GM19468 (cell line): ENCODE measurements around the gene C22orf39.

ENCODE experiments used
- ATAC-seq: cut with Tn5 transposase; IDR thresholded peaks from one replicate; pipeline ENCODE4 v1.9.1; 2021; ENCODE audit warnings: mild to moderate bottlenecking, moderate library complexity, moderate number of reproducible peaks; ENCODE audit not compliant: unreplicated experiment; ENCODE audit errors: extremely low read depth

C22orf39 gene

DNA sequence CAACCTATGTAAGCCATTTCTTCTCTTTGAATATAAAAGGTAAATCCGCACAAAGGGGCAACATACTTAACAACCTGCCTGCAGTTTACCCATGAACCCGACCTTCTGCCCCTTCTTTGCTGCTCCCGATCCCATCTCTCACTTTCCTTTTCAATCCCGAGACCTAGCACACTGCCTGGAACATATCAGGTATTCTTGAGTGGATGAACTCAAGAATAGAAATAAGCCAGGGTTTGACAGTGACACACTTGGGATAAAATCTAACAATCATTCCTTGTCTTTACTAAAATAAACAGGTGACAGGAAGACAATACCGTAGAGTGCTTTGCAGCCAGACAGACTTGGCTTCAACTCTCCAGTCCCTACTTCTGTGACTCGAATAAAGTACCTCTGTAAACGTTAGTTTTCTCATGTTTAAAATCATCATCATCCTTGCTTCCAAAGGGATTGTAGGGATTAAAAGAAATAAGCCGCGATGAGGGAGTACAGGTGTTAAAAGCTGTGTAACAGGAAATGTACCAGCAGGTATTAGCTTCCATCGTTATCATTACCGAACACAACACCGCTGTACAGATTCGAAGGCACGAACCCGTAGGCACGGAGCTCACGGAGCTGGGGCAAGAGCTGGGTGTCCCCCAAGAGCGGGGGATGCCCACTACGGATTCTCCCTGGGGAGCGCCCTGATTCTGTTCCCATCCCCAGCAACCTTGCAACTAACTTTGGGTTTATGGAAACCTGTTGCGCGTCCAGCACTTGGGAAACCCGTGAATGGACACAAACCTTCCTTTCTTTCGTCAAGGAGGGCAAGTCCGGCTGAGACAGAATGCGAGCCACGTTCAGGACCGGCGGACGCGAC, 30.8 kb upstream of the C22orf39 start:
- no peak for ATAC-seq

DNA sequence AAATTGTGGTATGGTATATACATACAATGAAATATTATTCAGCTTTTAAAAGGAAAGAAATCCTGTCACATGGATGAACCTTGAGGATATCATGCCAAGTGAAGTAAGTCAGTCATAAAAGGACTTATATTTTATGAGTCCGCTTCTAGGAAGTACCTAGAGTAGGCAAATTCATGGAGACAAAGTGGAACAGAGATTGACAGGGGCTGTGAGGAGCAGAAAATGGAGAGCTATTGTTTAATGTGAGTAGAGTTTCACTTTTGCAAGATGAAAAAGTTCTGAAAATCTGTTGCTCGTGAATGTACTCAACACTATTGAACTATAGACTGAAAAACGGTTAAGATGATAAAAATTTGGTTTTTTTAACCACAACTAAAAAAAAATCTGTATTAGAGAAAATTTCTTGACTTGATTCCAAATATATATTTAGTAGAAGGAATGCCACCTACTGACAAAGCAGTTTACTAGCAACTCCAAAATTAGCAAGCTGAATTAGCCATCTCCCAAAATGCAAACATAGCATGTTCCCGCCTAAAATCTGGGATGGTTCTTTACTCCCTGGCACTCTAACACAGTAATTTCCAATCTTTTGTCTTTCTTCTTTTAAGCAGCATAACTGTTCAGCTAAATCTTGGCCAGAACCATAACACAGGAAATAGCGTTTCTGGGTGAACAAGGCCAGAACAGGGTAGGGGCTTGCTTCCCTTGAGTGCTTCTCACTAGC, 30.0 kb upstream of the C22orf39 start:
- ATAC-seq, result no peak

GRCh38 chr22:19476023-19476422, 28.5 kb upstream of the C22orf39 start:
- no peak for ATAC-seq

GRCh38 chr22:19473578-19473977, 26.1 kb upstream of the C22orf39 start:
- no peak for ATAC-seq

DNA sequence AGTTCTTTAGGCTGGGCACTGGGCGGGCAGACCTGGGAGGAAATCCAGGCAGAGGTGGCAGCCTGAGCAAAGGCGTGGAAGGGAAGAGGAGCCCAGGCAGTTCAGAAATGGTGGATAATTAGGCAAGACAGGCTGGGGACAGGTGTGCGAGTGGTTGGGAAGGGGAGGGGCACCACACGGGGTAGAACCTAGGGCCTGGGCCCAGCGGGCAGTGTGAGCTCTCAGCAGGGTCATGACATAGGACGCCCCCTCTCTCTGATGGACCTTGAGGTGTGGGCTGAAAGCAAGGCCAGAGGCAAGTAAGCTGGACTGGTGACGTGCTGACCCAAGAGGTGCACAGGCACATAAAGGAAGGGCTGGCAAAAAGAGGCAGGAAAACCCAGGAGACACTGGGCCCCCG, 24.7 kb upstream of the C22orf39 start:
- ATAC-seq, result no peak

DNA sequence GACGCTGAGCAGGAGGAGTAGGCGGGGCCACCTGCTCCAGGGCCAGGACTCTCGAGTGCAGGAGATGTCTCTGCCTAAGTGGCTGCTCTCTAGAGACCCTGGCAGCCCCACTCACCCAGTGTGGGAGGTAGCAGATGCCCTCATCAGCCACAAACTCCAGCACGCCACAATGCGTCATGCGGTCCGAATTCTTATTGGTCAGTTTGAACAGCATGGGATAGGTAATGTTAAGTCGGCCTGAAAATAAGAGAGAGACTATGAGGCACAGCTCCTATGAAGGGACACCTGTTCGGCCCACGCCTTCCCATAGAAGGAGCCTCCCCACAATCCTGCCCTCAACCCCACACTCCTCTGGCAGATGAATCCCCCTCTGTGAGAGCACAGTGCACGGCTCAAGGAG, 24.1 kb upstream of the C22orf39 start:
- ATAC-seq, result no peak

GRCh38 chr22:19470010-19470409, 22.5 kb upstream of the C22orf39 start:
- no peak for ATAC-seq

DNA sequence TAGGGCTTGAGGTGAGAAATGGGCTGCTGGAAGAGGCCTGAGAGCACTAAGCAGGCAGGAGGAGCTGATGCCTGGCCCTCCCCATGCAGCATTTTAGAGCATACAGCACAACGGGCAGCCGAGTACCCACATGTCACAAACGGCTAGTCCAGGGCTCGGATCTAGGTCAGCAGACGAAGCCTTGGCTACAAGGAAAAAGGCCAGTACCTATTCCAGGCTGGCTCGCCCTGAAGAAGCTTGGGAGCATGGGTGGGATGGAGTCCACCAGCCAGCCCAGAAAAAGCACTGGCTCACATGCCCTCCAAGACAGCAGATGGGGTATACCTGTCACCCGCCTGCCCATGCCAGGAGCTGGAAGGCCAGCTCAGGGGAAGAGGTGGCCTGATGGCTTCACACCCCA, 21.9 kb upstream of the C22orf39 start:
- no peak for ATAC-seq

DNA sequence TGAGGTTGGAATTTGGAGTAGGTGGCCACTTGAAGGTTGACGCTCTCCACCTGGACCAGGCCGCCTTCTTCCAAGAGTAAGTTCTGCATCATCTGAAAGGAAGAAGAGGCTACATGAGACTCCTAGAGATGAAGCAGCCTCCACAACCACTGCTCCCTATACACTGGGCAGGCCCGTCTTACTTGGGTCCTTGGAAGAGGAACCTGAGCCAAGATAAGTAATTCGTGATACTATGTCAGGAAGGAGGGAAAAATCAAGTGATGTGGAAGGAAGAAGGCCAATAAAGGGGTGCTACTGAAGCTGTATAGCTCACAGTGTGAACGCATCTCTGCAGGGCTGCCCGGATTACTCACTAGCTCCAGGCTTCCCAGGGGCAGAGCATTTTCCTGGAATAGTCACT, 20.4 kb upstream of the C22orf39 start:
- no peak for ATAC-seq

DNA sequence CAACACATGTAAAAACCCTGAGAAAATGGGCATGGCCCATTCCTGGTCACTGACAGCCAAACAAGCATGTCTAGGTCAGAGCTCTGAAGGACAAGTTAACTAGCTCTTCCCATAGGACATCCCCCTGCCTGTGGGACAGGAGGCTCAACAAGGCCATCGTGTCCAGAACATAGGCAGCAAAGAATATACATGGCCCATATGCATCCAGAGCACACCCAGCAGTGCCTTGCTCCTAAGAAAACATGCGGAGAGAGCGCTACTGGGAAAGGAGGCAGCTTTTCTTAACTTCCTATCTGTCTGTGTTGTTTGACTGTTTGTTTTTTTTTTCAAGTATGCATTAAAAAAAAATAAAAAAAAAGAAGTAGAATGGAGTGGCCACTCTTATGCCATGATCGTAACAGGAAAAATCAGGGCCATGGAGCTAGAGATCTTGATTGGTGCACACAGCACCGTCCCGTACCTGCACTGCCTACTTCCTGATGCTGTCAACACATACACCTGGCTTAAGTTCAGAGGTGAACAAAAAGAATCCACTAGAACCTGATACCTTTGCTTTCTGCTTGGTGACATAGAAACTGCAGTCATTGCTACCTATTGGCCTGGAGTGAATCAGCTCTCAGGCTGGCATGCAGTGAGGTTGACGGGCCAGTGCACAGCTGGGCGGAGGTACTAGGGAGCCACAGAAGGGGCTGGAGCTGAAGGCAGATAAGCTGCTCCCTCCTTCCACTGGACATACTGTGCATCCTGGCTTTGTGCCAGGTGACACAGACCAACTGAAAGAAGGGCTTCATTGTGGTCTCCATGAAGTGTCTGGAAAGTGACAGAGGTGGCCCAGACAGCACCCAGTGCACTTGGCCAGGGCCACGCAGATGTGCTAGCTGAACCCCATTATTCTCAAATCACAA, 19.6 kb upstream of the C22orf39 start:
- no peak for ATAC-seq

DNA sequence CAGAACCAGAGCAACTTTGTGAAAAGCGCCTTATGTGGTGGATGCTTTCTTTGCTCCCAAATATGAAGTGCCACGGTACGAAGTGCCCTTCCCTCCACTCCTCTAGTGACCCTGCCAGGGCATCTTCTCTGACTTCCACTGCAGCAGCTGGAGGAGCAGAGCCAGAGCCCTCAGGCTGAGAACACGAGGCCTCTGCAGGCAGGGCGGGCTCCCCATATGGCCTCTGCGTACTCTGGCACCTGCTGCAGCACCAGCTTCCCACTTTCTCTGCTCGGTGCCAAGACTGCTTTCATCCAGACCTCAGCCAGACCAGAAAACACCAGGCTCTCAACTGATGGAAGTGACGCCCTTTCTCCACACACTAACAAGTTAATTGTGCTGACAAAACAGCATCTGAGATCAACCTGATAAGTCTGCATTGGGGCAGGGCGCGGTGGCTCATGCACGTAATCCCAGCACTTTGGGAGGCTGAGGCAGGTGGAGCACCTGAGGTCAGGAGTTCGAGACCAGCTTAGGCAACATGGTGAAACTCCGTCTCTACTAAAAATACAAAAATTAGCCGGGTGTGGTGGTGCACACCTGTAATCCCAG, 18.7 kb upstream of the C22orf39 start:
- ATAC-seq, result no peak

- ATAC-seq, result no peak
Observed at GRCh38 chr22:19464975-19465374, 17.5 kb upstream of the C22orf39 start.

GRCh38 chr22:19464546-19464945, 17.0 kb upstream of the C22orf39 start:
- ATAC-seq, result no peak

DNA sequence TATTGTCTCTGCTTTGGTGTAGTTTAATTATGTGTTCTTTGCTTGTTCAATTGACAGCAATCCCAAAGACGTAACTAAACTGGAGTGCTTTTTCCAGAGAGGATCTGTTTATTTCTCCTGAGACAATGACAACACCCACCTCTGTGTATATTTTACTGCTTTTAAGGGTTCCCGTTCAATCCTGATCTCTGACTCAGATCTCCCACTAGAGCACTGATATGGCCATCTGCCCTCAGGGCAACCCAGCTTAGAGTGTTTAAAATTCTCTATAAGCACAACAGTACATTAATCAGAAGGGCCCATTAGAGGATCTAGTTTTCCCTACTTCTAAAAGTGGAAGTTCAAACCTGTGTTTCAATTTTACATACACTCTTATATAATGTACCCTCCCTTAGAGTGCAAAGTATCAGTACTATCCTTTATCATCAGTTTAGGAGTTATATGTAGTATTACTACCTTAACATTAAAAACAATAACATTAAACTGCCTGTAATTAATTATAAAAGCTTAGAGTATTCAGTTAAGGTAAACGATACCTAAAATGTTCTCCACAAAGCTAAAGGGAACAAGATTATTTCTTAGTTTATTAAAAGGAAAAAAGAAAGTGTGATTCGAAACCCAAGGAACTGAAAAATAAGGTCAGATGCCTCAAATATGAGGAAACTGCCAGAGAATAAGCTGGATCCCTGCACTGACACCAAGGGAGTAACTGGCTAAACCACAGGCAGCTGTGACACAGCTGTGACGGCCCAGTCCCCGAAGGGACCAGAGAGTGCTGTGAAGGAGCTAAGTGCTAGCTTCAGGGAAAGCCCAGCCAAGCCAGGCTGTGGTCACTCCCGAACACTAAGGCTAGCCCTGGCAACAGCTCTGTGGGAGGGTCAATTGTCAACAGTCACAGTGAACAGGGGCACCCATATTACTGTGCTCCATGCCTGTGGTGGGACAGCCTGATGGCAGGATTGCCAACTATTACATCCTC, 16.3 kb upstream of the C22orf39 start:
- no peak for ATAC-seq

GRCh38 chr22:19463008-19463407, 15.5 kb upstream of the C22orf39 start:
- no peak for ATAC-seq

- no peak for ATAC-seq
Observed at GRCh38 chr22:19461506-19461905, 14.0 kb upstream of the C22orf39 start.

GRCh38 chr22:19460036-19460435, 12.5 kb upstream of the C22orf39 start:
- ATAC-seq, result no peak

DNA sequence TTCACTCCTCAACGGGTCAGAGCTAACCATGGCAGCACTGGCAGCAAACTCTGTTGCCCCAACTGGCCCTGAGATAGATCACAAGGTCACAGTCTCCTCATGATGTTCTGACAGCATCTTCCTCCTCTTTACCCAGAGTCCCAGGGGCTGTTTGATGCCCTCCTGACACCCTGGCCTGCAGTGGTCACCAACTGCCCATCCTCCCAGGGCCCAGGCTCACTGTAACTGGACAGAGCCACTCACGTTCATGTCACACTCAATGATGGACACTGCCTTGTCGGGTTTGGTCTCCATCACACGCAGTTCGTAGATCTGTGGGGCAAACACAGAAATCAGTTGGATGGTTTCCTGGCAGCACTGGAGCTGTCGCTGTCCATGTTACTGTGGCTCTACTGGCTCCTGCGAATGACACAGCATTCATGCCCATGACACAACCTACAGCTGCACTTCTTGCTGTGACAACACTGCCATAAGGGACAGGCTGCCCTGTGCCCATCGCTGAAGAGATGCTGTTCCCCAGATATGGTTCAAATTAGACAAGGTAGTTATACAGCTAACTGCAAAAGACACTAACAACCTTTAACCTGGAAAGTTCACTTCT, 10.4 kb upstream of the C22orf39 start:
- ATAC-seq, result no peak

GRCh38 chr22:19456541-19456940, 9.0 kb upstream of the C22orf39 start:
- ATAC-seq, result no peak
